ENCODE measurements around the gene NSMCE1. TPM values are rescaled to one million over a fixed set of nuclear protein-coding genes. Genes with fewer than 3 reads are reported as not detected.

Gene NSMCE1
- total RNA-seq, 1 donor = 29.5 TPM

- Histone ChIP-seq H3K27me3 (ENCODE audit: insufficient read depth, low read length) (no peaks in the 10 kb centered on the region), H3K4me3 (ENCODE audit: low read length) (no peak overlapping the region), H3K9me3 (ENCODE audit: low read depth, low read length) (no peaks in the 10 kb centered on the region), H3K4me1 (ENCODE audit: insufficient read depth, low read length) (peaks cover 61% of the 10 kb centered on the region)
Measured at GRCh38 chr16:27245276-27246172, 23.0 kb downstream of the NSMCE1 start.

GRCh38 chr16:27244363-27244755 lies 24.2 kb downstream of the NSMCE1 start:
- Histone ChIP-seq H3K27me3 (ENCODE audit: insufficient read depth, low read length) (no peaks in the 10 kb centered on the region), H3K4me3 (ENCODE audit: low read length) (no peak overlapping the region), H3K4me1 (ENCODE audit: insufficient read depth, low read length) (peaks cover 61% of the 10 kb centered on the region), H3K9me3 (ENCODE audit: low read depth, low read length) (no peaks in the 10 kb centered on the region)

- no peak overlapping the region for H3K4me3 ChIP-seq (ENCODE audit: low read length)
- H3K27me3 ChIP-seq (ENCODE audit: insufficient read depth, low read length) = no peaks in the 10 kb centered on the region
- H3K4me1 ChIP-seq (ENCODE audit: insufficient read depth, low read length) = peaks cover 64% of the 10 kb centered on the region
- no peaks in the 10 kb centered on the region for H3K9me3 ChIP-seq (ENCODE audit: low read depth, low read length)
Measured at GRCh38 chr16:27243725-27244362, 24.7 kb downstream of the NSMCE1 start.

GRCh38 chr16:27242868-27243590 lies 25.5 kb downstream of the NSMCE1 start:
- Histone ChIP-seq H3K27me3 (ENCODE audit: insufficient read depth, low read length) (no peaks in the 10 kb centered on the region), H3K9me3 (ENCODE audit: low read depth, low read length) (no peaks in the 10 kb centered on the region), H3K4me3 (ENCODE audit: low read length) (no peak overlapping the region), H3K4me1 (ENCODE audit: insufficient read depth, low read length) (peaks cover 72% of the 10 kb centered on the region)

- H3K9me3 ChIP-seq (ENCODE audit: low read depth, low read length) = no peaks in the 10 kb centered on the region
- H3K4me1 ChIP-seq (ENCODE audit: insufficient read depth, low read length) = peaks cover 72% of the 10 kb centered on the region
- no peak overlapping the region for H3K4me3 ChIP-seq (ENCODE audit: low read length)
- H3K27me3 ChIP-seq (ENCODE audit: insufficient read depth, low read length) = no peaks in the 10 kb centered on the region
Measured at GRCh38 chr16:27242398-27242797, 26.2 kb downstream of the NSMCE1 start.

- H3K9me3 ChIP-seq (ENCODE audit: low read depth, low read length) = no peaks in the 10 kb centered on the region
- H3K27me3 ChIP-seq (ENCODE audit: insufficient read depth, low read length) = no peaks in the 10 kb centered on the region
- H3K4me3 ChIP-seq (ENCODE audit: low read length) = no peak overlapping the region
- H3K4me1 ChIP-seq (ENCODE audit: insufficient read depth, low read length) = peaks cover 72% of the 10 kb centered on the region
Measured at GRCh38 chr16:27241658-27242057, 26.9 kb downstream of the NSMCE1 start.

GRCh38 chr16:27240948-27241531 lies 27.5 kb downstream of the NSMCE1 start:
- Histone ChIP-seq H3K4me1 (ENCODE audit: insufficient read depth, low read length) (peaks cover 74% of the 10 kb centered on the region), H3K27me3 (ENCODE audit: insufficient read depth, low read length) (no peaks in the 10 kb centered on the region), H3K9me3 (ENCODE audit: low read depth, low read length) (no peaks in the 10 kb centered on the region), H3K4me3 (ENCODE audit: low read length) (no peak overlapping the region)

- Histone ChIP-seq H3K9me3 (ENCODE audit: low read depth, low read length) (no peaks in the 10 kb centered on the region), H3K4me1 (ENCODE audit: insufficient read depth, low read length) (peaks cover 80% of the 10 kb centered on the region), H3K4me3 (ENCODE audit: low read length) (no peak overlapping the region), H3K27me3 (ENCODE audit: insufficient read depth, low read length) (no peaks in the 10 kb centered on the region)
Measured at GRCh38 chr16:27239906-27240655, 28.5 kb downstream of the NSMCE1 start.

- Histone ChIP-seq H3K4me3 (ENCODE audit: low read length) (no peak overlapping the region), H3K27me3 (ENCODE audit: insufficient read depth, low read length) (no peaks in the 10 kb centered on the region)
Measured at GRCh38 chr16:27239026-27239425, 29.5 kb downstream of the NSMCE1 start.

GRCh38 chr16:27238591-27238990 lies 30.0 kb downstream of the NSMCE1 start:
- Histone ChIP-seq H3K27me3 (ENCODE audit: insufficient read depth, low read length) (no peaks in the 10 kb centered on the region), H3K4me1 (ENCODE audit: insufficient read depth, low read length) (peaks cover 80% of the 10 kb centered on the region), H3K9me3 (ENCODE audit: low read depth, low read length) (no peaks in the 10 kb centered on the region), H3K4me3 (ENCODE audit: low read length) (no peak overlapping the region)

More at GRCh38 chr16:27239026-27239425, 29.5 kb downstream of the NSMCE1 start:
- H3K9me3 ChIP-seq (ENCODE audit: low read depth, low read length) = no peaks in the 10 kb centered on the region
- H3K4me1 ChIP-seq (ENCODE audit: insufficient read depth, low read length) = peaks cover 80% of the 10 kb centered on the region

GRCh38 chr16:27238016-27238587 lies 30.5 kb downstream of the NSMCE1 start:
- Histone ChIP-seq H3K4me1 (ENCODE audit: insufficient read depth, low read length) (peaks cover 80% of the 10 kb centered on the region), H3K27me3 (ENCODE audit: insufficient read depth, low read length) (no peaks in the 10 kb centered on the region), H3K4me3 (ENCODE audit: low read length) (no peak overlapping the region), H3K9me3 (ENCODE audit: low read depth, low read length) (no peaks in the 10 kb centered on the region)

- Histone ChIP-seq H3K4me3 (ENCODE audit: low read length) (no peak overlapping the region), H3K9me3 (ENCODE audit: low read depth, low read length) (no peaks in the 10 kb centered on the region), H3K4me1 (ENCODE audit: insufficient read depth, low read length) (peaks cover 80% of the 10 kb centered on the region), H3K27me3 (ENCODE audit: insufficient read depth, low read length) (no peaks in the 10 kb centered on the region)
Measured at GRCh38 chr16:27237219-27238015, 31.2 kb downstream of the NSMCE1 start.

- Histone ChIP-seq H3K4me1 (ENCODE audit: insufficient read depth, low read length) (peaks cover 85% of the 10 kb centered on the region), H3K4me3 (ENCODE audit: low read length) (no peak overlapping the region), H3K27me3 (ENCODE audit: insufficient read depth, low read length) (no peaks in the 10 kb centered on the region), H3K9me3 (ENCODE audit: low read depth, low read length) (no peaks in the 10 kb centered on the region)
Measured at GRCh38 chr16:27236635-27237218, 31.8 kb downstream of the NSMCE1 start.

Measured in mononuclear cell (primary cell).